ENCODE data around the gene OR10P1. TPM values are rescaled to one million over a fixed set of nuclear protein-coding genes. Genes with fewer than 3 reads are reported as not detected.

OR10P1 gene
- total RNA-seq, 2 experiments from 2014 or later, result not detected

DNA sequence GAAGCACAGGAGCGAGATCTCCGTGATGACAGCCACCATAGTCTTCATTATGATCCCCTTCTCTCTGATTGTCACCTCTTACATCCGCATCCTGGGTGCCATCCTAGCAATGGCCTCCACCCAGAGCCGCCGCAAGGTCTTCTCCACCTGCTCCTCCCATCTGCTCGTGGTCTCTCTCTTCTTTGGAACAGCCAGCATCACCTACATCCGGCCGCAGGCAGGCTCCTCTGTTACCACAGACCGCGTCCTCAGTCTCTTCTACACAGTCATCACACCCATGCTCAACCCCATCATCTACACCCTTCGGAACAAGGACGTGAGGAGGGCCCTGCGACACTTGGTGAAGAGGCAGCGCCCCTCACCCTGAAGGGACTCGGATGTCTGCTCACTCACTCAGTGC lies 775 bp downstream of the OR10P1 start:
- POLR2A ChIA-PET, result interaction anchor here (0.6 kb wide), 2 partner anchors 45 to 228 kb away, joined by 3 to 4 read pairs; no protein-coding TSS in a partner anchor
- no peaks in the 10 kb centered on the region for H4K20me1 ChIP-seq (ENCODE audit: insufficient read depth, low read length)
- H3K36me3 ChIP-seq (ENCODE audit: insufficient read depth, low read length), result no peaks in the 10 kb centered on the region
- no peak overlapping the region for H2AFZ ChIP-seq (ENCODE audit: low read length)
- intact Hi-C loops (cut with micrococcal nuclease; ENCODE audit: unreplicated experiment), result no loop called here
- TF ChIP-seq, protein P1, sequence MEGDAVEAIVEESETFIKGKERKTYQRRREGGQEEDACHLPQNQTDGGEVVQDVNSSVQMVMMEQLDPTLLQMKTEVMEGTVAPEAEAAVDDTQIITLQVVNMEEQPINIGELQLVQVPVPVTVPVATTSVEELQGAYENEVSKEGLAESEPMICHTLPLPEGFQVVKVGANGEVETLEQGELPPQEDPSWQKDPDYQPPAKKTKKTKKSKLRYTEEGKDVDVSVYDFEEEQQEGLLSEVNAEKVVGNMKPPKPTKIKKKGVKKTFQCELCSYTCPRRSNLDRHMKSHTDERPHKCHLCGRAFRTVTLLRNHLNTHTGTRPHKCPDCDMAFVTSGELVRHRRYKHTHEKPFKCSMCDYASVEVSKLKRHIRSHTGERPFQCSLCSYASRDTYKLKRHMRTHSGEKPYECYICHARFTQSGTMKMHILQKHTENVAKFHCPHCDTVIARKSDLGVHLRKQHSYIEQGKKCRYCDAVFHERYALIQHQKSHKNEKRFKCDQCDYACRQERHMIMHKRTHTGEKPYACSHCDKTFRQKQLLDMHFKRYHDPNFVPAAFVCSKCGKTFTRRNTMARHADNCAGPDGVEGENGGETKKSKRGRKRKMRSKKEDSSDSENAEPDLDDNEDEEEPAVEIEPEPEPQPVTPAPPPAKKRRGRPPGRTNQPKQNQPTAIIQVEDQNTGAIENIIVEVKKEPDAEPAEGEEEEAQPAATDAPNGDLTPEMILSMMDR (conservative IDR thresholded peaks at IDR 0.05; ENCODE audit: low read length), result no peak
- no peak for TF ChIP-seq EZH2phosphoT487 (IDR thresholded peaks at IDR 0.05; ENCODE audit: borderline replicate concordance, low read depth, low read length)
- no peak for DNase-seq (ENCODE audit: low spot score)
- no peaks in the 10 kb centered on the region for H3K79me2 ChIP-seq (ENCODE audit: insufficient read depth, low read depth, low read length)
- H3K4me2 ChIP-seq (ENCODE audit: low read length), result no peak overlapping the region
- no peaks in the 10 kb centered on the region for H3K9me2 ChIP-seq (ENCODE audit: insufficient read depth, low read length)
- H3K4me1 ChIP-seq (ENCODE audit: insufficient read depth, low read length, poor library complexity, severe bottlenecking), result peaks cover 9% of the 10 kb centered on the region
- BruUV-seq (replicated peaks), result no TSS peak
- H3K4me3 ChIP-seq (ENCODE audit: low read depth, low read length, poor library complexity, severe bottlenecking), result no peak overlapping the region
- CTCF ChIA-PET (ENCODE audit: unreplicated experiment), result no interaction called here
- H3K9me3 ChIP-seq (ENCODE audit: low read length), result no peaks in the 10 kb centered on the region
- H3K27ac ChIP-seq (ENCODE audit: low read depth, low read length, poor library complexity, severe bottlenecking), result no peak overlapping the region

GRCh38 chr12:55641595-55641994 lies 4.9 kb downstream of the OR10P1 start:
- peaks cover 20% of the 10 kb centered on the region for H3K4me1 ChIP-seq (ENCODE audit: insufficient read depth, low read length, poor library complexity, severe bottlenecking)
- H3K9me2 ChIP-seq (ENCODE audit: insufficient read depth, low read length), result no peaks in the 10 kb centered on the region
- no peaks in the 10 kb centered on the region for H3K9me3 ChIP-seq (ENCODE audit: low read length)
- H3K27ac ChIP-seq (ENCODE audit: low read depth, low read length, poor library complexity, severe bottlenecking), result no peak overlapping the region
- H3K36me3 ChIP-seq (ENCODE audit: insufficient read depth, low read length), result no peaks in the 10 kb centered on the region
- H3K79me2 ChIP-seq (ENCODE audit: insufficient read depth, low read depth, low read length), result no peaks in the 10 kb centered on the region
- DNase-seq (ENCODE audit: low spot score), result no peak
- H2AFZ ChIP-seq (ENCODE audit: low read length), result no peak overlapping the region; the same call in 1 of the 2 replicates
- H3K4me2 ChIP-seq (ENCODE audit: low read length), result no peak overlapping the region; the same call in 1 of the 2 replicates
- H3K4me3 ChIP-seq (ENCODE audit: low read depth, low read length, poor library complexity, severe bottlenecking), result no peak overlapping the region
- ChIA-PET POLR2A (interaction anchor here (1.0 to 1.3 kb wide), 2 partner anchors 16 to 32 kb away, joined by 3 to 5 read pairs; no protein-coding TSS in a partner anchor), CTCF (ENCODE audit: unreplicated experiment) (no interaction called here)
- TF ChIP-seq, protein P1 (conservative IDR thresholded peaks at IDR 0.05; ENCODE audit: low read length), result no peak
- TF ChIP-seq EZH2phosphoT487 (IDR thresholded peaks at IDR 0.05; ENCODE audit: borderline replicate concordance, low read depth, low read length), result no peak
- BruUV-seq (replicated peaks), result no TSS peak
- H4K20me1 ChIP-seq (ENCODE audit: insufficient read depth, low read length), result no peaks in the 10 kb centered on the region
- intact Hi-C loops (cut with micrococcal nuclease; ENCODE audit: unreplicated experiment), result loop anchor here (10.0 kb wide), 1 partner anchor 657 kb away; the partner anchor contains the start of gene TESPA1

- no TSS peak for BruUV-seq (replicated peaks)
- intact Hi-C loops (cut with micrococcal nuclease; ENCODE audit: unreplicated experiment), result loop anchor here (10.0 kb wide), 1 partner anchor 657 kb away; the partner anchor contains the start of gene TESPA1
- POLR2A ChIA-PET, result interaction anchor here (1.0 to 1.3 kb wide), 3 partner anchors 15 to 175 kb away, joined by 3 to 5 read pairs (median 3); no protein-coding TSS in a partner anchor
- no peaks in the 10 kb centered on the region for H3K36me3 ChIP-seq (ENCODE audit: insufficient read depth, low read length)
- H3K9me3 ChIP-seq (ENCODE audit: low read length), result no peaks in the 10 kb centered on the region
- DNase-seq (ENCODE audit: low spot score), result peak; percentile 35
- TF ChIP-seq, protein P1 (conservative IDR thresholded peaks at IDR 0.05; ENCODE audit: low read length), result no peak
- no peak for TF ChIP-seq EZH2phosphoT487 (IDR thresholded peaks at IDR 0.05; ENCODE audit: borderline replicate concordance, low read depth, low read length)
- peaks cover 20% of the 10 kb centered on the region for H3K4me1 ChIP-seq (ENCODE audit: insufficient read depth, low read length, poor library complexity, severe bottlenecking)
- H3K4me3 ChIP-seq (ENCODE audit: low read depth, low read length, poor library complexity, severe bottlenecking), result peak overlapping the region; percentile 2
- peak overlapping the region; percentile 54 for H3K4me2 ChIP-seq (ENCODE audit: low read length)
- H3K9me2 ChIP-seq (ENCODE audit: insufficient read depth, low read length), result no peaks in the 10 kb centered on the region
- CTCF ChIA-PET (ENCODE audit: unreplicated experiment), result no interaction called here
- H4K20me1 ChIP-seq (ENCODE audit: insufficient read depth, low read length), result no peaks in the 10 kb centered on the region
- H2AFZ ChIP-seq (ENCODE audit: low read length), result peak overlapping the region; percentile 45; the same call in 1 of the 2 replicates
- no peak overlapping the region for H3K27ac ChIP-seq (ENCODE audit: low read depth, low read length, poor library complexity, severe bottlenecking)
- H3K79me2 ChIP-seq (ENCODE audit: insufficient read depth, low read depth, low read length), result no peaks in the 10 kb centered on the region
These were observed 5.6 kb downstream of the OR10P1 start for GRCh38 chr12:55642267-55642666.

All from OCI-LY7 (cell line).